HEK293T (cell line): Measurements from ENCODE around the gene NKAPL.

Source experiments
- CTCF ChIA-PET: fragments of 350-600 bp; formaldehyde crosslinking; extraction: SDS; loops from one replicate; lab custom pipeline; 2021; ENCODE audit warnings: antibody characterized with exemption, inconsistent platforms; lab: Yijun Ruan, JAX
- POLR2A ChIA-PET: fragments of 350-600 bp; formaldehyde crosslinking; extraction: SDS; loops from one replicate; lab custom pipeline; 2020; ENCODE audit warnings: antibody characterized with exemption, inconsistent platforms; lab: Yijun Ruan, JAX
- DNase-seq: peaks from one replicate; pipeline ENCODE4 v3.0.0; 2012; ENCODE audit warnings: mixed read lengths; ENCODE audit errors: extremely low spot score
- ARNT ChIP-seq: fragments of 450-650 bp; IDR thresholded peaks from 2 replicates; pipeline ENCODE4 v1.6.1; 2017; ENCODE audit warnings: mild to moderate bottlenecking
- BHLHE40 ChIP-seq: fragments of 450-650 bp; IDR thresholded peaks from 2 replicates; pipeline ENCODE4 v1.6.1; 2016; ENCODE audit warnings: mild to moderate bottlenecking, moderate library complexity, borderline replicate concordance
- CTBP1 ChIP-seq: fragments of 450-650 bp; IDR thresholded peaks from 2 replicates; pipeline ENCODE4 v1.6.1; 2016; ENCODE audit warnings: borderline replicate concordance
- ELF4 ChIP-seq: fragments of 450-650 bp; IDR thresholded peaks from 2 replicates; pipeline ENCODE4 v1.6.1; 2017; ENCODE audit warnings: antibody characterized with exemption
- FOXA1 ChIP-seq: fragments of 450-650 bp; IDR thresholded peaks from 2 replicates; pipeline ENCODE4 v1.6.1; 2016; ENCODE audit warnings: mild to moderate bottlenecking
- FOXK2 ChIP-seq: fragments of 450-650 bp; IDR thresholded peaks from 2 replicates; pipeline ENCODE4 v1.6.1; 2016; ENCODE audit warnings: mild to moderate bottlenecking
- FOXM1 ChIP-seq: fragments of 450-650 bp; IDR thresholded peaks from 2 replicates; pipeline ENCODE4 v1.6.1; 2017; ENCODE audit warnings: mild to moderate bottlenecking, borderline replicate concordance
- HDGF ChIP-seq: fragments of 450-650 bp; IDR thresholded peaks from 2 replicates; pipeline ENCODE4 v1.6.1; 2017; ENCODE audit warnings: antibody characterized with exemption, borderline replicate concordance
- L3MBTL2 ChIP-seq: fragments of 450-650 bp; conservative IDR thresholded peaks from 2 replicates; pipeline ENCODE4 v1.6.1; 2016; ENCODE audit warnings: mild to moderate bottlenecking
- LEF1 ChIP-seq: fragments of 450-650 bp; IDR thresholded peaks from 2 replicates; pipeline ENCODE4 v1.6.1; 2017; ENCODE audit warnings: mild to moderate bottlenecking, borderline replicate concordance
- NFRKB ChIP-seq: fragments of 450-650 bp; IDR thresholded peaks from 2 replicates; pipeline ENCODE4 v1.6.1; 2016; ENCODE audit warnings: mild to moderate bottlenecking, moderate library complexity
- PKNOX1 ChIP-seq: fragments of 450-650 bp; IDR thresholded peaks from 2 replicates; pipeline ENCODE4 v1.6.1; 2016
- SP1 ChIP-seq: fragments of 450-650 bp; IDR thresholded peaks from 2 replicates; pipeline ENCODE4 v1.6.1; 2017
- SUZ12 ChIP-seq: fragments of 450-650 bp; IDR thresholded peaks from 2 replicates; pipeline ENCODE4 v1.6.1; 2016; ENCODE audit warnings: mild to moderate bottlenecking
- TARDBP ChIP-seq: fragments of 450-650 bp; IDR thresholded peaks from 2 replicates; pipeline ENCODE4 v1.6.1; 2016
- ZNF384 ChIP-seq: fragments of 450-650 bp; IDR thresholded peaks from 2 replicates; pipeline ENCODE4 v1.6.1; 2016

NKAPL gene

DNA sequence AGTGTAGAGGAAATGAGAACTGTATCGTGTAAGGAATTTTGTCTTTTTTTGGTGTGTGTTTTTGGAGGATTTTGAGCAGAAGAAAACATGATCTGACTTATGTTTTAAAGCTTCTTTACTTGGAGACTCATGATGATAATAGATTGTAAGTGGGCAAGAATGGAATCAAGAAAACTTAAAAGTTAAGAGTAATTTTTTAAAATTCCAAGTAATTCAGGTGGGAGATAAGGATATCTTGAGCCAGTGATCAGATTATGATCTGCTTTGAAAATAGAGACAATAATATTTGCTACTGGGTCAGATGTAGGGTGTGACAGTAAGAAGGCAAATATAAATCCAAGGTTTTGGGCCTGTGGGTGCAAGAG lies 8.6 kb downstream of the NKAPL start:
- TF ChIP-seq LEF1 (no peak), ZNF384 (no peak), FOXM1 (no peak), NFRKB (no peak), TARDBP (no peak), CTBP1 (no peak), BHLHE40 (no peak), ARNT (no peak)
- DNase-seq, result no peak
- ChIA-PET CTCF (interaction anchor here (0.6 kb wide), 1 partner anchor 96 kb away, joined by 5 read pairs; no protein-coding TSS in a partner anchor), POLR2A (interaction anchor here (0.5 to 6.8 kb wide), 20 partner anchors 8 to 429 kb away, joined by 3 to 100 read pairs (median 6); partner anchors contain the start of genes PGBD1, ZKSCAN3, ZKSCAN4 and ZKSCAN8)

DNA sequence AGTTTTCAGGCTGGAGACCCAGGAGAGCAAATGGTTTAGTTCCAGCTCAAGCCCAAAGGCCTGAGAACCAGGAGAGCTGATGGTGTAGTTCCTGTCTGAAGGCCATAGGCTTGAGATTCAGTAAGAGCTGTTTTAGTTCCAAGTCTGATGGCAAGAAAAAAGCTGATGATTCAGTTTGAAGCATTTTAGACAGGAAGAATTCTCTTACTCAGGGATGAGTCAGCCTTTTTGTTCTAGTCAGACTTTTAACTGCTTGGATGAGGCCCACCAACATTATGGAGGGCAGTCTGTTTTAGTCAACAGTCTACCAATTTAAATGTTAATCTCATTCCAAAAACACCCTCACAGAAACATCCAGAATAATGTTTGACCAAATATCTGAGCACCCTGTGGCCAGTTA lies 10.4 kb downstream of the NKAPL start:
- TF ChIP-seq FOXA1 (no peak), FOXM1 (no peak), NFRKB (no peak), TARDBP (no peak), SP1 (no peak)
- CTCF ChIA-PET, result no interaction called here
- no peak for DNase-seq
- POLR2A ChIA-PET, result interaction anchor here (4.5 to 6.8 kb wide), 2 partner anchors 10 to 17 kb away, joined by 26 to 100 read pairs; partner anchors contain the start of genes PGBD1 and ZKSCAN4

DNA sequence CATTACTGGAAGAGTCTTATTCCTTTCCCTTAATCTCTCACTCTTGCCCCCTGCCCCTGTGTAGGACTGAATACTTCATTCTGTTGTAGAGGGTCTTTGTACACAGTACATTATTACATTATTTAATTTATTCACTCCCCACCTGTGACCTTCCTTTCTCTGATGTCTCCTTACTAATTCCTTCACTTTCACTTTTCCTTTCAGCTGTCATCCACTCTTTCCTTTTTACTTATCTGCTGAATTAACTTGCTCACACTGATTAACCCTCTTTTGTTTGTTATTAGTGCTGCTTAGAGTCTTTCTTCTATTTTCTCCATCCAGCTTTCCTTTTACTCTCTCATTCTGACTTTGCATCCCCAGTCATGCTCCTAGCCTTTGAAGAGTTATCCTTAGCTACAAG lies 15.8 kb downstream of the NKAPL start:
- ChIA-PET POLR2A (interaction anchor here (0.9 to 1.3 kb wide), 2 partner anchors 8 to 133 kb away, joined by 3 to 8 read pairs; partner anchors contain the start of genes ZKSCAN8 and ZSCAN26), CTCF (no interaction called here)
- no peak for DNase-seq
- no peak for TF ChIP-seq FOXA1
- no peak for TF ChIP-seq ARNT
- TF ChIP-seq SUZ12, result no peak
- no peak for TF ChIP-seq SP1
- no peak for TF ChIP-seq BHLHE40
- no peak for TF ChIP-seq NFRKB
- TF ChIP-seq PKNOX1, result no peak
- TF ChIP-seq L3MBTL2, result no peak
- TF ChIP-seq FOXM1, result no peak
- TF ChIP-seq TARDBP, result no peak
- TF ChIP-seq CTBP1, result no peak
- no peak for TF ChIP-seq LEF1
- TF ChIP-seq ELF4, result no peak
- TF ChIP-seq HDGF, result no peak
- no peak for TF ChIP-seq ZNF384

- TF ChIP-seq SUZ12, result no peak
- TF ChIP-seq FOXA1, result no peak
- no peak for TF ChIP-seq SP1
- no peak for TF ChIP-seq HDGF
- TF ChIP-seq ELF4, result no peak
- no peak for TF ChIP-seq L3MBTL2
- TF ChIP-seq FOXM1, result no peak
- no peak for TF ChIP-seq NFRKB
- TF ChIP-seq CTBP1, result no peak
- no peak for TF ChIP-seq FOXK2
- no peak for TF ChIP-seq TARDBP
- POLR2A ChIA-PET, result interaction anchor here (1.6 to 4.1 kb wide), 2 partner anchors 10 to 26 kb away, joined by 5 to 26 read pairs; partner anchors contain the start of genes ZKSCAN4 and ZSCAN26
- DNase-seq, result no peak
- CTCF ChIA-PET, result no interaction called here
Measured at GRCh38 chr6:28277746-28278145, 18.6 kb downstream of the NKAPL start.

DNA sequence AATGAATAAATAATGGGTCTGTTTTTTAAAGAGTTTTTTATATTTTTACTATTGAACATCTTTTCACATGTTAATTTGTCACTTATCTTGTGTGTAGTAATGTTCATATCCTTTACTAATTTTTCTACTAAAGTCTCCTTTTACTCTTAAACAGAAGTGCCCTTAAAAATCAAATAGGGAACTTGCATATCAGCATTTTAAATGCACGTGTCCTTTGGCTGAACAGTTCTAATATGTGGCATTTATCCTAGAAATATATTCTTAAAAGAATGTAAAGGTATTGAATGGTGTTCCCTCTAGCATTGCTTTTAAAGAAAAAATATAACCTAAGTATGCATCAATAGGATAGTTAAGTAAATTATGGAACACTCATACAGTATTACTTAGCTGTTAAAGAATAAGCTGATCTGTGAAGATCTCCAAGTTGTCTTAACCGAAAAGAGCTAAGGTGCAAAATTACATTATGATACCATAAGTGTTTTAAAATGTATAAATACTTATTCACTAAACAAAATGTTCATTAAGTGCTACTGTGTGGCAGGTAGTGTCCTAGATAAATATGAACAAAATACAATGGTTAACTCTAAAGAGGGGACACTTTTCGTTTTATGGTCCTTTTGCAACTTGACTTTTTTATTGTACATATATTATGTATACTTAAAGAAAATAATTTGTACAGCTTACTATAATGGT lies 21.6 kb downstream of the NKAPL start:
- ChIA-PET POLR2A (interaction anchor here (0.9 to 4.1 kb wide), 13 partner anchors 13 to 144 kb away, joined by 3 to 26 read pairs (median 4); partner anchors contain the start of genes ZKSCAN3, ZKSCAN4, ZKSCAN8 and ZSCAN26), CTCF (interaction anchor here (1.7 kb wide), 1 partner anchor 14 kb away, joined by 5 read pairs; the partner anchor contains the start of gene ZSCAN26)
- TF ChIP-seq ARNT, result no peak
- DNase-seq, result no peak

- ChIA-PET POLR2A (interaction anchor here (0.9 to 4.1 kb wide), 13 partner anchors 14 to 145 kb away, joined by 3 to 26 read pairs (median 4); partner anchors contain the start of genes ZKSCAN3, ZKSCAN4, ZKSCAN8 and ZSCAN26), CTCF (interaction anchor here (1.7 kb wide), 1 partner anchor 15 kb away, joined by 5 read pairs; the partner anchor contains the start of gene ZSCAN26)
- peak; percentile 87 for DNase-seq
- TF ChIP-seq L3MBTL2, result peak; percentile 26
- TF ChIP-seq TARDBP, result no peak
- no peak for TF ChIP-seq HDGF
Measured at GRCh38 chr6:28281288-28282064, 22.4 kb downstream of the NKAPL start, which contains the start of gene PGBD1. PGBD1 (plus strand) TSS chr6:28281572; CDS start chr6:28283814, 2,242 bp downstream.

DNA sequence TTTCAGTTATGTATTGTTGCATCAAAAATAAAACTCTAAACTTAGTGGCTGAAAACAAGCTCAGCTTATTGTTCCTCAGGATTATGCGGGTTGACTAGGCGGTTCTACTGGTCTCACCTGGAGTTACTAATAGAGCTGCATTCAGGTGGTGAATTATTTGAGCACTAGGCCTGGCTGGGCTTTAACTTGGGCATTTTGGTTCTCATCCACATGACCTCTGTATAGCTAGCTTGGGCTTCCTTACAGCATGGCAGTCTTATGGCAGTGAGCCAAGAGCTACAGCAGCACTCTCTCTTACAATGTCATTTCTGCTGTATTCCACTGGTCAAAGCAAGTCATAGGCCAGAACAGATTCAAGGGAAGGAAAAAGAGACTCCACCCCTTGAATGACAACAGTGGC lies 23.8 kb downstream of the NKAPL start:
- TF ChIP-seq FOXK2, result no peak
- TF ChIP-seq ELF4, result no peak
- no peak for TF ChIP-seq TARDBP
- TF ChIP-seq NFRKB, result no peak
- TF ChIP-seq HDGF, result no peak
- CTCF ChIA-PET, result interaction anchor here (0.6 kb wide), 1 partner anchor 55 kb away, joined by 3 read pairs; no protein-coding TSS in a partner anchor
- DNase-seq, result no peak
- POLR2A ChIA-PET, result interaction anchor here (0.7 to 1.8 kb wide), 7 partner anchors 15 to 390 kb away, joined by 3 to 10 read pairs (median 3); partner anchors contain the start of genes ZKSCAN4, ZSCAN26 and ZSCAN31
